Sigmoid colon (tissue), 4 donors: ENCODE data around the gene RTKN.

Experiments
- POLR2A ChIP-seq, 2 donors: fragments of 450-650 bp; IDR thresholded peaks; one replicate each; pipeline ENCODE4 v1.6.1; 2016; ENCODE audit warnings: antibody characterized with exemption in 2 of 2, mild to moderate bottlenecking in 2 of 2, moderate library complexity in 2 of 2
- POLR2AphosphoS5 ChIP-seq, 4 donors: sonication (generic); formaldehyde crosslinking; IDR thresholded peaks; one replicate each; pipeline ENCODE4 v1.6.1; 2017; ENCODE audit warnings: antibody characterized with exemption in 4 of 4
- TF ChIP-seq, protein P1 (sequence below), 4 experiments: fragments of 450-650 bp in 3 of 4; fragments of 200-600 bp in 1 of 4; IDR thresholded peaks; one replicate each; pipeline ENCODE4 v1.5.1; 2016 to 2019; ENCODE audit warnings: antibody characterized with exemption in 4 of 4, mild to moderate bottlenecking in 3 of 4, moderate library complexity in 2 of 4

DNA sequence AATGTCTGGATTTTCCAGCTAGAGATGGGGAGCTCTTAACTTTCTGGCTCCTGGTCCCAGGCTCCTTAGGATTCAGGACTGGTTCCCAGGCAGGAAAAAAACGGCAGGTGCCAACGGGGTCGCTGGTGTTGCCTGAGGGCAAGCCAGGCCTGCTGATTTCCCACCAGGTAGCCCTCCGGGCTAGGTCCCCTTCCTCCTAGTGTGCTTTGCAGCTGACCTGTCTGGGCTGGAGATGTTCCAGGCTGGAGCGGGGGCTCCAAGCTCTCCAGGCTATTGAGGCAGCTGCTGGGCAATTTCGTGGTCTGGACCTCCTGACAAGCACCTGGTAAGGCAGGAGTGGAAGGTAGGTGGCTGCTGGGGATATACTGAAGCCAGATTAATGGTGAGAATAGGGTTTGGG is 32.7 kb upstream of the RTKN start:
- TF ChIP-seq, protein P1, sequence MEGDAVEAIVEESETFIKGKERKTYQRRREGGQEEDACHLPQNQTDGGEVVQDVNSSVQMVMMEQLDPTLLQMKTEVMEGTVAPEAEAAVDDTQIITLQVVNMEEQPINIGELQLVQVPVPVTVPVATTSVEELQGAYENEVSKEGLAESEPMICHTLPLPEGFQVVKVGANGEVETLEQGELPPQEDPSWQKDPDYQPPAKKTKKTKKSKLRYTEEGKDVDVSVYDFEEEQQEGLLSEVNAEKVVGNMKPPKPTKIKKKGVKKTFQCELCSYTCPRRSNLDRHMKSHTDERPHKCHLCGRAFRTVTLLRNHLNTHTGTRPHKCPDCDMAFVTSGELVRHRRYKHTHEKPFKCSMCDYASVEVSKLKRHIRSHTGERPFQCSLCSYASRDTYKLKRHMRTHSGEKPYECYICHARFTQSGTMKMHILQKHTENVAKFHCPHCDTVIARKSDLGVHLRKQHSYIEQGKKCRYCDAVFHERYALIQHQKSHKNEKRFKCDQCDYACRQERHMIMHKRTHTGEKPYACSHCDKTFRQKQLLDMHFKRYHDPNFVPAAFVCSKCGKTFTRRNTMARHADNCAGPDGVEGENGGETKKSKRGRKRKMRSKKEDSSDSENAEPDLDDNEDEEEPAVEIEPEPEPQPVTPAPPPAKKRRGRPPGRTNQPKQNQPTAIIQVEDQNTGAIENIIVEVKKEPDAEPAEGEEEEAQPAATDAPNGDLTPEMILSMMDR (IDR thresholded peaks at IDR 0.05), result no peak
- TF ChIP-seq POLR2AphosphoS5 (IDR thresholded peaks at IDR 0.05), result no peak
- TF ChIP-seq POLR2A (IDR thresholded peaks at IDR 0.05), result no peak
